Fibroblast of villous mesenchyme (primary cell): Measurements from ENCODE around the gene NEMP1. TPM values are rescaled to one million over a fixed set of nuclear protein-coding genes. Genes with fewer than 3 reads are reported as not detected.

ENCODE experiments used
- DNase-seq: peaks from one replicate; pipeline ENCODE4 v3.0.0-alpha.2; 2010; ENCODE audit warnings: low read depth
- H3K4me3 ChIP-seq: 2 replicates; pipeline ENCODE4 v1.5.1; 2011; ENCODE audit warnings: low read depth, mild to moderate bottlenecking, low read length
- total RNA-seq: library from RNA; depleted of rRNA; stranded (reverse); fragments of >200 nt; gene quantifications from 2 replicates; pipeline ENCODE4 v1.2.3, GENCODE V29; 2012
- TF ChIP-seq, protein P1 (sequence below): IDR thresholded peaks from 2 replicates; pipeline ENCODE4 v1.5.1; 2012; ENCODE audit warnings: low read depth, mild to moderate bottlenecking, low read length; ENCODE audit not compliant: insufficient read depth

Gene NEMP1
- total RNA-seq, 1 donor = 19.0 TPM

DNA sequence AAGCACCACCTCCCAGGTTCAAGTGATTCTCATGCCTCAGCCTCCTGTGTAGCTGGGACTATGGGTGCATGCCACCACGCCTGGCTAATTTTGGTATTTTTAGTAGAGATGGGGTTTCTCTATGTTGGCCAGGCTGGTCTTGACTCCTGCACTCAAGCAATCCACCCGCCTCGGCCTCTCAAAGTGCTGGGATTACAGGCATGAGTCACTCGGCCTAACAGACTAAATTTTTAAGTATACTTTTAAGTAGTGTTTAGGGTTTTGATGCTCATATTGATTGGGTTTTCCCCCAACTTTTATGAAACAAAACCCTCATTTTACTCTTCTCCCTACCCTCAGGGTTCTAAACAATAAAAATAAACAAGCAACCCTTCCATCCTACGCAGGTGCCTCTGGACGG is 34.1 kb downstream of the NEMP1 start:
- TF ChIP-seq, protein P1, sequence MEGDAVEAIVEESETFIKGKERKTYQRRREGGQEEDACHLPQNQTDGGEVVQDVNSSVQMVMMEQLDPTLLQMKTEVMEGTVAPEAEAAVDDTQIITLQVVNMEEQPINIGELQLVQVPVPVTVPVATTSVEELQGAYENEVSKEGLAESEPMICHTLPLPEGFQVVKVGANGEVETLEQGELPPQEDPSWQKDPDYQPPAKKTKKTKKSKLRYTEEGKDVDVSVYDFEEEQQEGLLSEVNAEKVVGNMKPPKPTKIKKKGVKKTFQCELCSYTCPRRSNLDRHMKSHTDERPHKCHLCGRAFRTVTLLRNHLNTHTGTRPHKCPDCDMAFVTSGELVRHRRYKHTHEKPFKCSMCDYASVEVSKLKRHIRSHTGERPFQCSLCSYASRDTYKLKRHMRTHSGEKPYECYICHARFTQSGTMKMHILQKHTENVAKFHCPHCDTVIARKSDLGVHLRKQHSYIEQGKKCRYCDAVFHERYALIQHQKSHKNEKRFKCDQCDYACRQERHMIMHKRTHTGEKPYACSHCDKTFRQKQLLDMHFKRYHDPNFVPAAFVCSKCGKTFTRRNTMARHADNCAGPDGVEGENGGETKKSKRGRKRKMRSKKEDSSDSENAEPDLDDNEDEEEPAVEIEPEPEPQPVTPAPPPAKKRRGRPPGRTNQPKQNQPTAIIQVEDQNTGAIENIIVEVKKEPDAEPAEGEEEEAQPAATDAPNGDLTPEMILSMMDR = no peak
- no peak overlapping the region for H3K4me3 ChIP-seq
- no peak for DNase-seq

DNA sequence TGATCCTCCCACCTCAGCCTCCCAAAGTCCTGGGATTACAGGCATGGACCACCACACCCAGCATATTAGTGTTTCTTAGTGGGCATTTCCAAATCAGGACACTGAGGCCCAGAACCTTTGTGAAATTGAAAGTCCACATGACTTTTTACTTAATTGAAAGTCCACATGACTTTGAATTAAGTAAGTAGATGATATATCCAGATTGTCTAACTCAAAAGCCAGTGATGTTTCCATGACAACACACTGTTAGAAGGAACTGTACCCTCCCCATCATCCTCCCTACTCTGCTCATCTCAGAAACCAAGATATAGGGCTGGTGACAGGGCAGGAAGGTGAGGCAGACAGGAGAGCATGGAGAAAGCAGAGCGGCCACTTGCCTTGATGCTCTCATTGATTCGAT is 35.9 kb downstream of the NEMP1 start:
- TF ChIP-seq, protein P1 = no peak
- H3K4me3 ChIP-seq = no peak overlapping the region
- DNase-seq = no peak

GRCh38 chr12:57040750-57041149 is 37.8 kb downstream of the NEMP1 start:
- DNase-seq = no peak
- TF ChIP-seq, protein P1 = no peak
- no peak overlapping the region for H3K4me3 ChIP-seq

- no peak overlapping the region for H3K4me3 ChIP-seq
- DNase-seq = no peak
- TF ChIP-seq, protein P1 = no peak
Observed at GRCh38 chr12:57040211-57040610, 38.4 kb downstream of the NEMP1 start.

DNA sequence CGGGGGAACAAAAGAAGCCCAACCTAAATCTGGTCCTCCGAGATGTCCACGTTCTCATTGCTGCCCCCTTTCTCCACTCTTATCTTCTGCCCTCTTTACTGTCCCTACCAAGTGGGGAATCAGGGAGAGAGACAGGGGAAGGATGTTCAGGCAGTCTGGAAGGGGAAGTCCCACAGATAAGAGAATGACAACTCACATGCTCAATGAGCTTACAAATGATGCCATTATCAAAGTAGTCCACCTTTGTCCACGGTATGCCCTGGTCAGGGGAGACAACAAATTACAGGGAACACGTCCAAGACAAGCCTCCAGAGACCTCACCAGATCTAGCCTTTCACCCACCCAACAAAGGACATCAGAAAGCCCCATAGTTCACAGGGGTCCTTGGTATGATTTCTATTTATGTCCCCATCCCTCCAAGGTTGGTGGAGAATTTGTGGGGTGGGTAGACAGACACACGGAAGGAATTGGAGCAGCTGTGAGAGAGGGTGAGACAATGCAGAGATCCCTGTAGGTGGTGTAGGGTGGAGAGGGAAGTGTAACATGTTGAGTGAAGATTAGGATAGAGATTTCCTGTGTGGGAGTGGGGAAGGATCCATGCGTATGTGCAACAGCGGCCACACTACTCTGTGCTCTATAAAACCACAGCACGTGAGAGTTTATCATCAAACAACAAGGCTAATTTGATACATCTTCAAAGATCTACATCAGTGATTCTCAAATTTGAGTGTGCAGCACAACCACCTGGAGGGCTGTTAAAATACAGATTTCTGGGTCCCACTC is 39.4 kb downstream of the NEMP1 start:
- H3K4me3 ChIP-seq = no peak overlapping the region
- TF ChIP-seq, protein P1 = no peak

DNA sequence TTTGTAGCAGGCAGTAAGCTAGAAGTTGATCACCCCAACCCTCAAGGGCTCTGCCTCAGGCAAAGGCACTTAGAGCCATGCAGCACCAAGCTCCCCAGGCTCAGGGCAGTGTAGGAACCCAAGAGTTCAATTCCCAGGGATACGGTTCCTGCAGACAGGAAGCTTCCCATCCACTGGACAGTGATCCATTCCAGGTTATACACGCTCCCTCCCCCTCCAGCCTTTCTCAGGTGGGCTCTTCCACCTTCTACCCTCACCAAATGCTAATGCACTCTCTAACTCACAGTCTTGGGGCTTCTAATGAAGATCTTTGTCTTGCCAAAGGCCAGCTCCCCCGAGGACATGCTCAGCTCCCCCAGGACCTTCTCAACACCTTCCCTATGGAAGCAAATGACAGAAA is 41.3 kb downstream of the NEMP1 start:
- H3K4me3 ChIP-seq = no peak overlapping the region
- TF ChIP-seq, protein P1 = no peak
- no peak for DNase-seq

More for the DNA sequence above, 39.4 kb downstream of the NEMP1 start:
- DNase-seq = no peak

GRCh38 chr12:57033431-57033830 is 45.2 kb downstream of the NEMP1 start:
- no peak for DNase-seq
- TF ChIP-seq, protein P1 = no peak
- no peak overlapping the region for H3K4me3 ChIP-seq
